GM18867 (cell line): ENCODE results near the gene METTL25B.

Experiments
- ATAC-seq: cut with Tn5 transposase; IDR thresholded peaks from one replicate; pipeline ENCODE4 v1.9.1; 2021; ENCODE audit warnings: mild to moderate bottlenecking, moderate library complexity; ENCODE audit not compliant: unreplicated experiment

The METTL25B gene

DNA sequence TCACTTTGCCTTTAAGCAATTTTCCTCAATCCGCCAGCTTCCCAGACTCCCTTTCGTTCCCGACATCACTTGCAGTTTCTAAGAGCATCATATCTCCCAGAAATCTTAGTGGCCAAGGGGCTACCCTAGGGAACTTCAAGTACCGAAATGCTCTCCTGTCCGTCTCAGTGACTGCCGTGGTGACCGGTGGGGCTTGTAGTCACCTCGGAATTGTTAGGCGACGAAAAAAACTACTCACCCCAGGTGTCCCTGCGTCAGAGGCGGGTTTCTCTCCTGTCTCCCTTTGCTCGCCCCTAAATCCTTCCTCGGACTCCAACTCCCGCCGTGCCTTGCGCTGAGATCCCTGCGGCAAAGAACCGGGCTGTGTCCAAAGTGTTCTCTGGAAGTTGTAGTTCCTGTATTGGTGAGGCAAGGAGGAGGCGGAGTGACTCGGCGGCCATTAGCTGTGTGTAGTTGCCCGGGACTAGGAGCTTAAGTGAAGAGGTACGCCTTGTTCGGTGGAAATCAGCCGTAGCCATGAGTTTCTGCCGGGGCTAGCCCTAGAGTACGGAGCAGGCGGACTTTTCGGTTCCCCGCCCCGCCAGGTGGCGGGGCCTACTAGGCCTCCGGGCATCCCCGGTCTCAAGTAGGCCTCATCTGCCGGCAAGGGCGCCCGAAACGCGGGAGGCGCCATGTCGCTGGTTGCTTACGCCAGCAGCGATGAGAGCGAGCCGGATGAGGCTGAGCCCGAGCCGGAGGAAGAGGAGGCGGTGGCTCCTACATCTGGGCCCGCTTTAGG, 39.0 kb downstream of the METTL25B start, which contains the start of gene PRCC:
TSS of gene PRCC (plus strand) at position 435 of the 778 bp plus-strand sequence. CDS start at position 672, 237 bp downstream.
- ATAC-seq, result peak; percentile 89

DNA sequence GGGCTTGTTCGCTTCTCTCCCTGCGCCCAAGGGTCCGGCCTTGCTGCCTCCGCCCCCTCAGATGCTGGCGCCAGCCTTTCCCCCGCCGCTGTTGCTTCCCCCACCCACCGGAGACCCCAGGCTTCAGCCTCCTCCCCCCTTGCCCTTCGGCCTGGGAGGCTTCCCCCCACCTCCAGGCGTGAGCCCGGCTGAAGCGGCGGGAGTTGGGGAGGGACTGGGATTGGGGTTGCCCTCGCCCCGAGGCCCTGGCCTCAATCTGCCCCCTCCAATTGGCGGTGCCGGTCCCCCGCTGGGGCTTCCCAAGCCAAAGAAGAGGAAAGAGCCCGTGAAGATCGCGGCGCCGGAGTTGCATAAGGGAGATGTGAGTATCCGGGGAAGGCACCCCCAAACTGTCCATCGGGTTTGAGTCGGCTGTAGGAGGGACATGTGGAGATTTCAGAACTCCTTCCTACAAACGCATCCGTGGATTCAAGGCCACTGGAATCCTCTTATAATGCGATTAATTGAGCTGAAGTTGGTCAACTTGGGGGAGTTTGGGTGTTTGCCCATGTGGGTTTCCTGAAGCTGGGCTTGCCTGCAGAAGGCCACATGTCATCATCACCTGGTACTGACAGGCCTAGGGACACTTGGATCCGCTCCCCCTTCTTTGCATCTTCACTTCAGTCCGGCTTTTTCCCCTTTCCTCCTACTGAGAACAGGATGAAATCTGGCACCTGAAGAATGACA, 39.8 kb downstream of the METTL25B start:
- ATAC-seq, result peak; percentile 6

DNA sequence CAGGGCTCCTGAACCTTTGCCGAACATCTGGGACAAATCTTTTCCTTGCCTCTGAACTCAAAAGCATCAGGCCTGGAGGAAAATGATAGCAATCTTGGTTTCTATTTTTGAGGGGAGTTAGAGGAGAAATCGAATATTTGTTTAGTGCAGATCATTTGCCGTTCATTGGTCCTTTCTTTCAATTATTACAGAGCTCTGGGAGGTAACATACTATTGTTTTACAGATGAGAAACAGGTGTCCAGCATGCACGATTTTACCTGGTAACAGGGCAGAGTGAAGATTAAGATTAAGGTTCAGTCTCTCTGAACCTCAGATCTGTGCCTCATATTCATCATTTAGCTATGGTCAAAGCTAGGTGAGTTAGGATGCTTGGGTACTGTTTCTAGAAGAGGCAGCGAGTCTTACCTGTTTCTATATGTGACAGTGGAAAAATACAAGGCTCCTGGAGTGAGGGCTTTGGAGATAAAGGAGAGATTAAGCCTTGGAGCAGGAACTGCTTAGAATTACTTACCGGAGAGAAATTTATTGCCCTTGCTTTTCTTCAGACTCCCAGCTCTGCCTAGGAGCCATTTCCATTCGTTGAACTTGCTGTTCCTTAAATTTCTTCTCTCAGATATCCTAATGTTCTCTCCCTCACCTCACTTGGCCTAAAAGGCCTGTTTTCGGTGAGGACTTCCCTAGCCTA, 40.5 kb downstream of the METTL25B start:
- no peak for ATAC-seq

DNA sequence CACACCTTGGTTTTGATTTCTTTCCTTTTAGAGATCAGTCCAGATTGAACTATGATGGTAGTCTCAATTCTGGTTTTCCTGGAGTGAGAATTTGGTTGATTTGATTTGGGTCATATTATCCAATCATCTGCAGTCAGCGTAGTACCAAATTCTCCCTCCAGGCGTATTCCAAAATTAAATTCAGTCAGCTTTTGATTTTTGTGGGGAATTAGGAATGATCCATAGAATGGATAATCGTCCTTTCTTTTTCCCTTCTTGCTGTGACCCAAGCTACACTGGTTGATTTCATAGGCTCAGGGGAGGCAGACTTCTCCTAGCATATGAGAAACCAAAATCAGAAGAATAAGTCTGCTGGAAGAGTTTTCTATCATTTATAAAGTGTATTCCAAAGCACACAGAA, 44.0 kb downstream of the METTL25B start:
- no peak for ATAC-seq

DNA sequence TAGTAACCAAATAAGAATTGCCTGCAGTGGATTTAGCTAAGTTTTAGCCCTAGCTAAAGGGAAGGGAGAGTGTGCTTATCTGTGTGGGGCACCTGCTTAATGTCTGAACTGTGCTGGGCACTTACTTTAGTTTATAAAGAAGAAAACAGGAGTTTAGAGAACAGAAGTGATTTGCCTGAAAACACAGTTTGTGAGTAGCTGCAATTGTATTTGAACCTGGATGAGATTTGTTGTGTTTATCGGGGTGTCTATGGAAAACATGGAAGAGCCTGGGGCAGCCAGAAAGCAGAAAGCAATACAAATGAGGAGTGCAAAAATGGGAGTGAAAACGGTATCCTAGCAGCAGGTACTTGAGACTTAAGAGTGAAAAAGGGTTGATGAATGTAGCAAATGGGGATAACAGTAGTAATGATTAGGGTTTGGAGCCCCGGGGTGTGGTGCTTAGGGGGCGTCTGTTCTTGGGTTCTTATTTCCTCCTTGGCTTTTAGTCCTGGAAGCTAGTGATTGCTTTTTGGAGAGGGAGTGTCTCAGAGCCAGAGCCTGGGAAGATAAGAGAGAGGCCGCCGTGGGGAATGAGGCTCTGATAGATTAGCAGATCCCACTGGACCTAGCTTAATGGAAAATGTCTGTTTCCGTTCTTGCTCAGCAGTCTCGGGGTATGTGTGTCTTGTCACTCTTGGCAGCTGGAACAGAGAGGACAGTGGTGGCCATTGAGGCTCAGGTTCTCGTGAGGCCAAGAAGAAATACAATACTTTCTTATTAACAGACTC, 44.6 kb downstream of the METTL25B start:
- ATAC-seq, result no peak

DNA sequence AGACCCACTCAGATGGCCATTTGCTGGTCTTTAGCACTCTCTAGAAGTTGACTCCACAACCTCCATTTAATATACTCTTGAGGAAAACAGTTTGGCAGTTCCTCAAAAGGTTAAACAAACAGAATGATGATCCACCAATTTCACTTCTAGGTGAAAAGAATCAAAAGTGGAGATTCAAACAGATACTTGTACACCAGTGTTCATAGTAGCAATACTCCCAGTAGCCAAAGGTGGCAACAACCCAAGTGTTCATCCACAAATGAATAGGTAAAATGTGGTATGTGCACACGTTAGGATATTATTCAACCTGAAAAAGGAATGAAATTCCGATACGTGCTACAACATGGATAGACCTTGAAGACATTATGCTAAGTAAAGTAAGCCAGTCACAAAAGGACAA, 45.3 kb downstream of the METTL25B start:
- ATAC-seq, result no peak

DNA sequence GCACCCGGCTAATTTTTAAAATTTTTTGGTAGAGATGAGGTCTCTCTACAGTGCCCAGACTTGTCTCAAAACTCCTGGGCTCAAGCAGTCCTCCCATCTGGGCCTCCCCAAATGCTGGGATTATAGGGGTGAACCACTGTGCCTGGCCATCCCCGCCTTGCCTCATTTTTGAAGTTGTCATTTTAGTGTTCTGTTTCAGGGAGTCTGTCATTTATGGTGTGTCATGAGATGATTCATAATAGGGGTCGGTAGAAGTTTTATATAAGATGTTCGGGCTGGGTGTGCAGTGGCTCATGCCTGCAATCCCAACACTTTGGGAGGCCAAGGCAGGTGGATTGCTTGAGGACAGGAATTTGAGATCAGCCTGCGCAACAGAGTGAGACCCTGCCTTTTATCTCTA, 47.5 kb downstream of the METTL25B start:
- ATAC-seq, result no peak

DNA sequence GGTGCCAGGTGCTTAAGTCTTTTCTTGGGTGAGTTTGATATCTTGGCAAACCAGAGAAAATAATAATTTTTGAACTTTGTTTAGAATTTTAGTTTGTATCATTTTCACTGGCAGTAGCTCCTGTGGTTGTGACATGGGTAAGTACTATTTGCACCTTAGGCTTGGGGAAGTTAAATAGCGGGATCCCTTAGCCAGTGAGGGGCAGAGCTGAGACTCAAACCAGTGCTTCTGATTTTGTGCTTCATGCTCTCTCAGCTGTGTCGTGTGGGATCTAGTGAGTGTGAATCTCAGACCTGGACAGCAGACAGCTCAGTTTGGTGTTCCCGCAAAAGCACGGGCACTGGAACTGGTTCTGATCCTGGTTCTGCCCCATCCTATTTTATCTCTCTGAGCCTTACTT, 48.7 kb downstream of the METTL25B start:
- no peak for ATAC-seq

DNA sequence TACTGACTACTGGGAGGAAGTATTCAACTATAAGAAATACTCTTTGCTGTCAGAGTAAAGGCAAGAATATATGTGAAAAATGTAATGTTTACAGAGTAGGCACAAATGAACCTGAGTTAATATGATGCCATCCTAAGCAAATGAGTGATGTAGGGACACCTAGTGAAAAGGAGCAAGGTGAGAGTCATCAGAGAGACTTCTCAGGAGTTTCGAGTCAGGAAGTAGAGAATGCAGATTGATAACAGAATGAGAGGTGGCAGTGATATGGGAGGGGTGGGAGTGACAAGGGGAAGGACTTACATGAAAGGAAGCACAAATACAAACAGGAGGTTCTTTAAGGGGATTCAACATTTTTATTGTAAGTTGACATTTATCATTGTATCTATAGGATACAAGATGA, 49.3 kb downstream of the METTL25B start:
- ATAC-seq, result no peak

DNA sequence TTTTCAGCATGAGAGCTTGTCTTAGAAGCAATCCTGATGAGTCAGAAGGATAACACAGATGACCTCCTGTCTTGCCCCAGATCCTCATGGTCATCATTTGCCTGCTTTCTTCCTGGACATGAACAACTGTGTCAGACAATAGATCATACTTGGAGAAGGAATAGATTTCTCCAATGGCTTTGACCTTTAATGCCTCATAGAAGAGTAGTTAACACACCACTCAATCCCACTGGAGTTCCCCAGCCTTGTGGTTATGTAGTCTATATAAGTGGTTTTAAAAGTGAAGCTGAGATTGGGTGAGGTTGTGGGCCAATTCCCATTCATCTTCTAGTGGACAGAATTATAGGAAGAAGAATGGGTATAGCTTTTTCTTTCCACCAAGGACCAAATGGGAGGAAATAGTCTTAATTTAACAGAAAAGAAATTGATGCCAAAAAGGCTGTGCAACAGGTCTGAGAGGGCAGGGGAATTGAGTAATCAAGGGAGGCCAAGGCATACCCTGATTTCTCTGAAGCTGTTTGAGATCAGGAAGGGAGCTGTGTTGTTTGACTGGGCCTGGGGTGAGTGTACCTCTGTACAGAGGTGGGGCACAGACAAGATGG, 53.4 kb downstream of the METTL25B start:
- no peak for ATAC-seq

DNA sequence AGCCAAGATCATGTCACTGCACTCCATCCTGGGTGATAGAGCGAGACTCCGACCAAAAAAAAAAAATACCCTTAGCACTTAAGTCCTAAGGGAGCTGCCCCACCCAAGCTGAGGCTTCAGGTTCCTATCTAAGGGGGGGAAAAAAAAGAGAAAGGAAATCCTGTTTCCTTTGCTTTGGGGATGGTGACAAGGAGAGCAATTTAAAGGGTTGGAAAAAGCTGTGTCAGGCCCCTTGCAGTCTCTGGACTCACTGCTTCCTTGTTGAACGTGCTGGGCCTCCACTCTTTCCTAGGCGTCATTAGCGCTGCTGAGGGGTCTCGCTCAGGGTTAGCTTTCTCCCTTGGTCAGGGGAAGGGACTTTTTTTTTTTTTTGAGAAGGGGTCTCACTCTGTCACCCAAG, 57.2 kb downstream of the METTL25B start:
- no peak for ATAC-seq
